ENCODE measurements around the gene SPTBN4.

DNA sequence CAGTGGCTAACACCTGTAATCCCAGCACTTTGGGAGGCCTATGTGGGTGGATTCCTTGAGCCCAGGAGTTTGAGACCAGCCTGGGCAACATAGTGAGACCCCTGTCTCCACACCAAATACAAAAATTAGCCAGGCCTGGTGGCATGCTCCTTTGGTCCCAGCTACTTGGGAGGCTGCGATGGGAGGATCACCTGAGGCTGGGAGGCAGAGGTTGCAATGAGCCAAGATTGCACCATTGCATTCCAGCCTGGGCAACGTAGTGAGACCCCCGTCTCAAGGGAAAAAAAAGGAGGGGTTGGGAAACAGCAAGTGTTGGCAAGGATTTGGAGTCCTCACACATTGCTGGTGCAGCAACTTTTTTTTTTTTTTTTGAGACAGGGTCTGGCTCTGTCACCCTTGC lies 19.2 kb downstream of the SPTBN4 start:
- no peak for TF ChIP-seq TCF7L2 (IDR thresholded peaks at IDR 0.05; ENCODE audit: borderline replicate concordance, low read depth, low read length)
- TF ChIP-seq, protein P1, sequence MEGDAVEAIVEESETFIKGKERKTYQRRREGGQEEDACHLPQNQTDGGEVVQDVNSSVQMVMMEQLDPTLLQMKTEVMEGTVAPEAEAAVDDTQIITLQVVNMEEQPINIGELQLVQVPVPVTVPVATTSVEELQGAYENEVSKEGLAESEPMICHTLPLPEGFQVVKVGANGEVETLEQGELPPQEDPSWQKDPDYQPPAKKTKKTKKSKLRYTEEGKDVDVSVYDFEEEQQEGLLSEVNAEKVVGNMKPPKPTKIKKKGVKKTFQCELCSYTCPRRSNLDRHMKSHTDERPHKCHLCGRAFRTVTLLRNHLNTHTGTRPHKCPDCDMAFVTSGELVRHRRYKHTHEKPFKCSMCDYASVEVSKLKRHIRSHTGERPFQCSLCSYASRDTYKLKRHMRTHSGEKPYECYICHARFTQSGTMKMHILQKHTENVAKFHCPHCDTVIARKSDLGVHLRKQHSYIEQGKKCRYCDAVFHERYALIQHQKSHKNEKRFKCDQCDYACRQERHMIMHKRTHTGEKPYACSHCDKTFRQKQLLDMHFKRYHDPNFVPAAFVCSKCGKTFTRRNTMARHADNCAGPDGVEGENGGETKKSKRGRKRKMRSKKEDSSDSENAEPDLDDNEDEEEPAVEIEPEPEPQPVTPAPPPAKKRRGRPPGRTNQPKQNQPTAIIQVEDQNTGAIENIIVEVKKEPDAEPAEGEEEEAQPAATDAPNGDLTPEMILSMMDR (tag by site-specific recombination; IDR thresholded peaks at IDR 0.05): no peak
- no peak for TF ChIP-seq ZFP3 (tag by site-specific recombination; IDR thresholded peaks at IDR 0.05; ENCODE audit: low read depth)
- TF ChIP-seq, protein P2, sequence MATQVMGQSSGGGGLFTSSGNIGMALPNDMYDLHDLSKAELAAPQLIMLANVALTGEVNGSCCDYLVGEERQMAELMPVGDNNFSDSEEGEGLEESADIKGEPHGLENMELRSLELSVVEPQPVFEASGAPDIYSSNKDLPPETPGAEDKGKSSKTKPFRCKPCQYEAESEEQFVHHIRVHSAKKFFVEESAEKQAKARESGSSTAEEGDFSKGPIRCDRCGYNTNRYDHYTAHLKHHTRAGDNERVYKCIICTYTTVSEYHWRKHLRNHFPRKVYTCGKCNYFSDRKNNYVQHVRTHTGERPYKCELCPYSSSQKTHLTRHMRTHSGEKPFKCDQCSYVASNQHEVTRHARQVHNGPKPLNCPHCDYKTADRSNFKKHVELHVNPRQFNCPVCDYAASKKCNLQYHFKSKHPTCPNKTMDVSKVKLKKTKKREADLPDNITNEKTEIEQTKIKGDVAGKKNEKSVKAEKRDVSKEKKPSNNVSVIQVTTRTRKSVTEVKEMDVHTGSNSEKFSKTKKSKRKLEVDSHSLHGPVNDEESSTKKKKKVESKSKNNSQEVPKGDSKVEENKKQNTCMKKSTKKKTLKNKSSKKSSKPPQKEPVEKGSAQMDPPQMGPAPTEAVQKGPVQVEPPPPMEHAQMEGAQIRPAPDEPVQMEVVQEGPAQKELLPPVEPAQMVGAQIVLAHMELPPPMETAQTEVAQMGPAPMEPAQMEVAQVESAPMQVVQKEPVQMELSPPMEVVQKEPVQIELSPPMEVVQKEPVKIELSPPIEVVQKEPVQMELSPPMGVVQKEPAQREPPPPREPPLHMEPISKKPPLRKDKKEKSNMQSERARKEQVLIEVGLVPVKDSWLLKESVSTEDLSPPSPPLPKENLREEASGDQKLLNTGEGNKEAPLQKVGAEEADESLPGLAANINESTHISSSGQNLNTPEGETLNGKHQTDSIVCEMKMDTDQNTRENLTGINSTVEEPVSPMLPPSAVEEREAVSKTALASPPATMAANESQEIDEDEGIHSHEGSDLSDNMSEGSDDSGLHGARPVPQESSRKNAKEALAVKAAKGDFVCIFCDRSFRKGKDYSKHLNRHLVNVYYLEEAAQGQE (tag by site-specific recombination; IDR thresholded peaks at IDR 0.05): no peak
- no peak for TF ChIP-seq ZNF785 (tag by site-specific recombination; IDR thresholded peaks at IDR 0.05)
- TF ChIP-seq KLF8 (tag by site-specific recombination; IDR thresholded peaks at IDR 0.05): no peak

Data from HEK293 (cell line).